ENCODE data around the gene BTNL2.
"Not testable (repeated sequence)": the region's sequence is repeated elsewhere in the genome, so short reads cannot be mapped to it uniquely, and the experiment has no call there.

BTNL2 gene

GRCh38 chr6:32359225-32359624 is 47.8 kb downstream of the BTNL2 start:
- DNase-seq, result not testable (repeated sequence)

- not testable (repeated sequence) for DNase-seq
Observed at GRCh38 chr6:32358548-32358947, 48.4 kb downstream of the BTNL2 start.

- DNase-seq, result no peak
Observed at GRCh38 chr6:32355018-32355417, 52.0 kb downstream of the BTNL2 start.

GRCh38 chr6:32353348-32353747 is 53.6 kb downstream of the BTNL2 start:
- no peak for DNase-seq

All from hippocampal formation (tissue), 2 donors.